Chondrocyte (in vitro differentiated cells): ENCODE data around the gene NES. TPM values are rescaled to one million over a fixed set of nuclear protein-coding genes. Genes with fewer than 3 reads are reported as not detected.
A peak's percentile ranks its signal among the peaks of the same experiment; 100 is the strongest.

Experiments
- DNase-seq: peaks from one replicate; pipeline ENCODE4 v3.0.0; 2021; ENCODE audit warnings: mixed read lengths, low spot score
- H3K27ac Mint-ChIP-seq: one replicate; pipeline ENCODE4 v1.8.0; 2021; ENCODE audit warnings: mild to moderate bottlenecking, moderate library complexity, mixed read lengths; ENCODE audit not compliant: unreplicated experiment
- H3K27me3 Mint-ChIP-seq: 2 replicates; pipeline ENCODE4 v1.8.0; 2021; ENCODE audit warnings: low read depth, mixed read lengths
- H3K36me3 Mint-ChIP-seq: 2 replicates; pipeline ENCODE4 v1.8.0; 2021; ENCODE audit warnings: low read depth, mixed read lengths
- H3K4me1 Mint-ChIP-seq: 2 replicates; pipeline ENCODE4 v1.8.0; 2021; ENCODE audit warnings: low read depth, mild to moderate bottlenecking, mixed read lengths
- H3K4me3 Mint-ChIP-seq: one replicate; pipeline ENCODE4 v1.8.0; 2021; ENCODE audit warnings: mild to moderate bottlenecking, moderate library complexity, mixed read lengths; ENCODE audit not compliant: unreplicated experiment
- H3K9me3 Mint-ChIP-seq: 2 replicates; pipeline ENCODE4 v1.8.0; 2021; ENCODE audit warnings: low read depth, mixed read lengths
- CTCF ChIP-seq: fragments of 200-600 bp; sonication (generic); IDR thresholded peaks from 2 replicates; pipeline ENCODE4 v1.5.0; 2021; ENCODE audit warnings: antibody characterized with exemption, mild to moderate bottlenecking, moderate library complexity
- total RNA-seq: library from RNA; stranded (reverse); gene quantifications from 3 replicates; pipeline ENCODE4 v1.2.1, GENCODE V29; 2021

NES gene
- total RNA-seq, 1 donor from 2014 or later: 6.0 TPM

- TF ChIP-seq CTCF: no peak
- Mint-ChIP-seq H3K36me3 (no peaks in the 10 kb centered on the region), H3K4me3 (no peak overlapping the region), H3K4me1 (peaks cover 58% of the 10 kb centered on the region), H3K27ac (no peak overlapping the region), H3K9me3 (no peaks in the 10 kb centered on the region), H3K27me3 (peaks cover 34% of the 10 kb centered on the region)
- no peak for DNase-seq
Observed at GRCh38 chr1:156658945-156659574, 18.1 kb downstream of the NES start.

- Mint-ChIP-seq H3K27ac (no peak overlapping the region), H3K4me1 (peaks cover 52% of the 10 kb centered on the region), H3K4me3 (no peak overlapping the region), H3K9me3 (no peaks in the 10 kb centered on the region), H3K27me3 (peaks cover 40% of the 10 kb centered on the region), H3K36me3 (no peaks in the 10 kb centered on the region)
- DNase-seq: no peak
- no peak for TF ChIP-seq CTCF
Observed at GRCh38 chr1:156658496-156658895, 18.7 kb downstream of the NES start.

- Mint-ChIP-seq H3K4me3 (peak overlapping the region; percentile 67), H3K36me3 (no peaks in the 10 kb centered on the region), H3K4me1 (peaks cover 46% of the 10 kb centered on the region), H3K27ac (no peak overlapping the region), H3K9me3 (no peaks in the 10 kb centered on the region), H3K27me3 (peaks cover 46% of the 10 kb centered on the region)
- peak; percentile 41 for TF ChIP-seq CTCF
- no peak for DNase-seq
Observed at GRCh38 chr1:156657741-156658319, 19.4 kb downstream of the NES start.

- peak; percentile 98 for TF ChIP-seq CTCF
- Mint-ChIP-seq H3K4me1 (peaks cover 38% of the 10 kb centered on the region), H3K27ac (no peak overlapping the region), H3K27me3 (peaks cover 48% of the 10 kb centered on the region), H3K9me3 (no peaks in the 10 kb centered on the region), H3K4me3 (peak overlapping the region; percentile 67), H3K36me3 (no peaks in the 10 kb centered on the region)
- DNase-seq: no peak
Observed at GRCh38 chr1:156656806-156657740, 20.1 kb downstream of the NES start.

GRCh38 chr1:156655904-156656516, 21.2 kb downstream of the NES start:
- no peak for TF ChIP-seq CTCF
- Mint-ChIP-seq H3K27me3 (peaks cover 53% of the 10 kb centered on the region), H3K9me3 (no peaks in the 10 kb centered on the region), H3K27ac (no peak overlapping the region), H3K4me1 (peaks cover 28% of the 10 kb centered on the region), H3K4me3 (no peak overlapping the region), H3K36me3 (no peaks in the 10 kb centered on the region)
- no peak for DNase-seq
